GM12872 (cell line): Measurements from ENCODE around the gene LETM1.

ENCODE experiments used
- TF ChIP-seq, protein P1 (sequence below): IDR thresholded peaks from 3 replicates; pipeline ENCODE4 v1.5.1; 2011; ENCODE audit warnings: low read depth, mild to moderate bottlenecking, low read length, moderate library complexity; ENCODE audit not compliant: insufficient read depth

The LETM1 gene

DNA sequence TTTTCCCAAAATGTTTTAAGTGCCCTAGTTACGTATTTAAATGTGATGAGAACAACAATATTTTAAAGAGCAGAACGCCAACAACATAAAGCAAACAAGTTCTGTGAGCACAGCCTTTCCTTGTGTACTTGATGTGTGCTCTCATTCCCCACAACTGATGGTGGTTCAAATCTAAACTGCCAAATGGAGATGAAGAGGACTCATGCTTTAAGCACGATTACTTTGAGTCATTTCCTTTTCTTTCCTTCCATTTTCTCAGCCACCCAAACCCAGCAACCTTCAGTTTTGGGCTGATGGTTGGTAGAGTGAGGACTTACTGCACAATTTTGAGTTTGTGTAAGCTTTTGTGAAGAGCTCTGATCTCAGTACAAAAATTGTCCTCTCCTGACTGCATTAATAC is 16.9 kb upstream of the LETM1 start:
- TF ChIP-seq, protein P1, sequence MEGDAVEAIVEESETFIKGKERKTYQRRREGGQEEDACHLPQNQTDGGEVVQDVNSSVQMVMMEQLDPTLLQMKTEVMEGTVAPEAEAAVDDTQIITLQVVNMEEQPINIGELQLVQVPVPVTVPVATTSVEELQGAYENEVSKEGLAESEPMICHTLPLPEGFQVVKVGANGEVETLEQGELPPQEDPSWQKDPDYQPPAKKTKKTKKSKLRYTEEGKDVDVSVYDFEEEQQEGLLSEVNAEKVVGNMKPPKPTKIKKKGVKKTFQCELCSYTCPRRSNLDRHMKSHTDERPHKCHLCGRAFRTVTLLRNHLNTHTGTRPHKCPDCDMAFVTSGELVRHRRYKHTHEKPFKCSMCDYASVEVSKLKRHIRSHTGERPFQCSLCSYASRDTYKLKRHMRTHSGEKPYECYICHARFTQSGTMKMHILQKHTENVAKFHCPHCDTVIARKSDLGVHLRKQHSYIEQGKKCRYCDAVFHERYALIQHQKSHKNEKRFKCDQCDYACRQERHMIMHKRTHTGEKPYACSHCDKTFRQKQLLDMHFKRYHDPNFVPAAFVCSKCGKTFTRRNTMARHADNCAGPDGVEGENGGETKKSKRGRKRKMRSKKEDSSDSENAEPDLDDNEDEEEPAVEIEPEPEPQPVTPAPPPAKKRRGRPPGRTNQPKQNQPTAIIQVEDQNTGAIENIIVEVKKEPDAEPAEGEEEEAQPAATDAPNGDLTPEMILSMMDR = no peak

DNA sequence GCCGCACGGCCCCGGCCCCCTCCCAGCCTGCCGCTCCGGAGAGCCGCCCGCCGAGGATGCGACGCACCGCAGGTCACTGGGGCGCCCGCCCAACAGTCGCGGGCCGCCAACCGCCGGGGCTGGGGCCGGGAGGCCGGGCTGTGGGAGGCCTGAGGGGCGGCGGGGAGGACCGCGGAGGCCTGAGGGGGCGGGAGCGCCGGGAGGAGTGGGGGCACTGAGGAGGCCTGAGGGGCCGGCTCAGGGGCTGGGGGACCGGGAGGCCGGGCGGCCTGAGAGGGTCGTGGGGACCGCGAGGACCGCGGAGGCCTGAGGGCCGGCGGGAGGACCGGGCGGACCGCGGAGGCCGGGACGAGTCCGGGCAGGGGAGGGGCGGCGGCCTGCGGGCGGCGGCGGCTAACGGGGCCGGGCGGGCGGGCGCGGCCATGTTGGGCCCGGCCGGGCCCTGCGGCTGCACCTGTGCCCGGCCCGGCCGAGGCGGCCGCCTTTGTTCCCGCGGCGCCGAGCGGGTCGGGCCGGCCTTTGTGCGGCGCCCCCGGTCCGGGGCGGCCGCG is 15.6 kb upstream of the LETM1 start:
- TF ChIP-seq, protein P1 = no peak

DNA sequence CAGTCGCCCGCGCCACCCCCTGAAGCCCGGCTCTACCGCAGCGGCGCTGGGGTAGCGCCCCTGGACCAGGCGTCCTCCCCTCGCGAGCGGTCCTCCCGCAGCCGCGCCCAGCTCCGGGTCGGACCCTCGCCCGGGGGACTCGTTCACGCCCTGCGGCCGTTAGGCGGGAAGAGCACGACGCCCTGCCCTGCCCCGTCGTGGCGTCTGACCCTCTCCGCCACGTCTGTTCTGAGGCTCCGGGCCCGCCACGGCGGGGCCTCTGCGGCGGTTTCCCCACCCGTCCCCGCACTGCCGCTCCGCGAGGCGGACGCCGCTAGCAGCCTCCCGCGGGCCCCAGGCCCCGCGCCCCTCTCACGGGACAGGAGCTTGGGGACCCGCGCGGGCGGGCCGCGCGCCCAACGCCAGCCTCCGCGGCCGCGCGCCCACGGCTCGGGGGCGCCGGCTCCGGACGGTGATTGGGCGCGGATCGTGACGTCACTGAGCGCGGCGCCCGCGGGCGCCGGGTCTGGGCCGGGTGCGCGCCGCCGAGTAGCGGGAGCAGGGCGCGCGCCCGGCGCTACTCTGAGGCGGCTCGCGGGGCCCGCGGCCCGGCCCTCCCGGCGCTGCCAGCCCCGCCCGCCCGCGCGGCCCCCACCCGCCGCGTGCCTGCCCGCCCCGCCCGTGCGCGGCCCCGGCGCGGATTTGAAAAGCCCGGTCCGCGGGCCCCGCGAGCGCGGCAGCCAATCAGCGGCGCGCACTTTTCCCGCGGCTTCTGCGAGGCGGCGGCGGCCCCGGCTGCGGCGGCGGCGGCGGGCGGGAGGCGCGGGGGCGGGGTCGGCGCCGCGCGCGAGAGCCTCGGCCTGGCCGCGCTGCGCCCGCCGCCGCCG is 14.9 kb upstream of the LETM1 start, which contains the start of gene NSD2:
NSD2 (plus strand) TSS at position 816 of the 866 bp plus-strand sequence. CDS start 29,262 bp downstream, outside the sequence.
- TF ChIP-seq, protein P1 = no peak

DNA sequence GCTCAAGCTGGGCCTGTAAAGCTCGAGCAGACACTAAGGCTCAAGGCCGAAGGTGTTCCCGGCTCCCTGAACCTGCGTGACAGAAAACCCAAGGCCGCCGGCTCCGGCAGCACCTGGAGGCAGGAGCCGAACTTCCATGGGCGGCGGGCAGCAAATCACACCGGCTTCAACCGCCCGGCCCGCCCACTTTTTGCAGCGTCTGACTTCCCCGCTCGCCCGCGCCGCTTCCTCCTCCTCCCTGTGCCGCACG is 14.3 kb upstream of the LETM1 start:
- TF ChIP-seq, protein P1 = no peak

DNA sequence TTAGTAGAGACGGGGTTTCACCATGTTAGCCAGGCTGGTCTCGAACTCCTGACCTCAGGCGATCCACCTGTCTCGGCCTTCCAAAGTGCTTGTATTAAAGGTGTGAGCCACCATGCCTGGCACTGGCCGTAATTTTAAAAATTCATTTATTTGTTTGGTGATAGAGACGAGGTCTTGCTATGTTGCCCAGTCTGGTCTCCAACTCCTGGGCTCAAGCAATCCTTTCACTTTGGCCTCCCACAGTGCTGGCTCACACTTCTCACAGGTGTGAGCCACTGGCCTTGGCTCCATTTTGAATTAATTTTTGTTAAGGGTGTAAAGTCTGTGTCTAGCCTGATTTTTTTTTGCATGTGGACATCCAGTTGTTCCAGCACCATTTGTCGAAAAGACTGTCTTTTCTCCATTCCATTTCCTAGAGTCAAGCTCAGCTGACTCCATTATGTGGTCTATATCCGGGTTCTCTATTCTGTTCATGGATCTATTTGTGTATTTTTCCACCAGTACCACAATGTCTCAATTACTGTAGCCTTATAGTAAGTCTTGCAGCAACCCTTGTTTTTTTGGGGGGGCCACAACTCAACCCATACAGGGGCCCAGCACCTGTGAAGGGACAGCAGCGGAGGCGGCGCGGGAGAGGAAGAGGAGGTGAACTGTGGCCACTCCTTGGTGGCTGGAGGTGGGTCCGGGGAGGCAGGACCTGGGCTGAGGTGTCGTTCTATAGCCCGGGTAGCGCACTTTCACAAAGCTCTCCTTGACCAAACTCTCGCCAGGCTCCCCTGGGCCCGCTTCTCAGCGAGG is 13.8 kb upstream of the LETM1 start:
- TF ChIP-seq, protein P1 = no peak

- TF ChIP-seq, protein P1 = no peak
Observed at GRCh38 chr4:1868912-1869311, 13.0 kb upstream of the LETM1 start.

GRCh38 chr4:1868293-1868692 is 12.3 kb upstream of the LETM1 start:
- TF ChIP-seq, protein P1 = no peak
